Transverse colon (tissue), 4 donors: Measurements from ENCODE around the gene IMMP2L.

Source experiments
- POLR2A ChIP-seq: fragments of 450-650 bp; IDR thresholded peaks from one replicate; pipeline ENCODE4 v1.6.1; 2016; ENCODE audit warnings: antibody characterized with exemption, mild to moderate bottlenecking, moderate library complexity
- POLR2AphosphoS5 ChIP-seq, 3 donors: sonication (generic); formaldehyde crosslinking; IDR thresholded peaks; one replicate each; pipeline ENCODE4 v1.6.1; 2016; ENCODE audit warnings: antibody characterized with exemption in 3 of 3
- TF ChIP-seq, protein P1 (sequence below), 5 experiments: fragments of 200-600 bp in 3 of 5; fragments of 450-650 bp in 2 of 5; sonication (generic) in 3 of 5; IDR thresholded peaks; 1 replicate in 2 of 5; 2 replicates in 3 of 5; pipeline ENCODE4 v1.5.1; 2016 to 2017; ENCODE audit warnings: antibody characterized with exemption in 5 of 5, inconsistent platforms in 3 of 5, mild to moderate bottlenecking in 2 of 5, moderate library complexity in 1 of 5

DNA sequence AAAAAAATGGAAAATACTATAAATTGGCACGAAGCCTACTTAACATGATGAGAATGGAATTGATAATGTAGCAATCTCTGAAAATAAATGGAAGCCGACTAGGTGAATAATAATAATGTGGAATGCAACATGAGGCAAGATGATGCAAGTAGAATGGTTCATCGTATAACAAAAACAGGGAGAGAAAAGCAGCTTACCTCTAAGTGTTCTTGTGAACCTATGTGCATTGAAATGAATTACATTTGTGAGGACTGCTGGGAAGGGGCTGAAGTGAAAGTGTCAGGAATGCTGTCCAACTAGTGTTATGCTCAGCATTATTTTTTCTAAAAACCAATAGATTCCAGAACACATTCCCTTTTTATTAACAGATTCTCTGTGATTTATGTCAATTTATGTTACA lies 912.0 kb downstream of the IMMP2L start:
- TF ChIP-seq POLR2AphosphoS5 (IDR thresholded peaks at IDR 0.05) (no peak), POLR2A (no peak)
- TF ChIP-seq, protein P1, sequence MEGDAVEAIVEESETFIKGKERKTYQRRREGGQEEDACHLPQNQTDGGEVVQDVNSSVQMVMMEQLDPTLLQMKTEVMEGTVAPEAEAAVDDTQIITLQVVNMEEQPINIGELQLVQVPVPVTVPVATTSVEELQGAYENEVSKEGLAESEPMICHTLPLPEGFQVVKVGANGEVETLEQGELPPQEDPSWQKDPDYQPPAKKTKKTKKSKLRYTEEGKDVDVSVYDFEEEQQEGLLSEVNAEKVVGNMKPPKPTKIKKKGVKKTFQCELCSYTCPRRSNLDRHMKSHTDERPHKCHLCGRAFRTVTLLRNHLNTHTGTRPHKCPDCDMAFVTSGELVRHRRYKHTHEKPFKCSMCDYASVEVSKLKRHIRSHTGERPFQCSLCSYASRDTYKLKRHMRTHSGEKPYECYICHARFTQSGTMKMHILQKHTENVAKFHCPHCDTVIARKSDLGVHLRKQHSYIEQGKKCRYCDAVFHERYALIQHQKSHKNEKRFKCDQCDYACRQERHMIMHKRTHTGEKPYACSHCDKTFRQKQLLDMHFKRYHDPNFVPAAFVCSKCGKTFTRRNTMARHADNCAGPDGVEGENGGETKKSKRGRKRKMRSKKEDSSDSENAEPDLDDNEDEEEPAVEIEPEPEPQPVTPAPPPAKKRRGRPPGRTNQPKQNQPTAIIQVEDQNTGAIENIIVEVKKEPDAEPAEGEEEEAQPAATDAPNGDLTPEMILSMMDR (IDR thresholded peaks at IDR 0.05), result no peak
